Breast epithelium (tissue), 3 donors: ENCODE results near the gene KCNJ10.

Source experiments
- CTCF ChIP-seq, 3 donors: fragments of 450-650 bp; IDR thresholded peaks; one replicate each; pipeline ENCODE4 v1.5.1; 2016 to 2017; ENCODE audit warnings: antibody characterized with exemption in 3 of 3, mild to moderate bottlenecking in 3 of 3, moderate library complexity in 3 of 3
- POLR2AphosphoS5 ChIP-seq, 3 donors: sonication (generic); formaldehyde crosslinking; IDR thresholded peaks; one replicate each; pipeline ENCODE4 v1.6.1; 2017; ENCODE audit warnings: antibody characterized with exemption in 3 of 3

GRCh38 chr1:159981351-159982055 lies 88.5 kb downstream of the KCNJ10 start:
- no peak for TF ChIP-seq CTCF (IDR thresholded peaks at IDR 0.05)
- TF ChIP-seq POLR2AphosphoS5 (IDR thresholded peaks at IDR 0.05), result no peak
